ENCODE results near the gene ABCA4.

DNA sequence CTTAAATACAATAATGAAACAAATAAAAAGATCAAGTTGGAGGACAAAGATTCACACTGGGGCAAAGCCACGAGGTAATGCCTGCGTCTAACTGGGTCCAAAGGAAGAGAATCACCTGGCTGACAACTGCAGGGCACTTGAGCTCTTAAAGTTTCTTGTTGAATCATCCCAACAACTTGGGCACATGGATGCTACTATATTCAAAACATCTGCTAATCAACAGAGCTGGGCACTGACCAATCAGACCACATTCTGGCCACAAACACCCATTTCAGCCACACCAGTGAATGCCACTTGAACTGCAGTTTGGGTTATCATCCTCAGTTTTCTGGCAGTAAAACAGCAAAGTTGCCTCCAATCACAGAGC lies 51.0 kb downstream of the ABCA4 start:
- TF ChIP-seq, protein P1, sequence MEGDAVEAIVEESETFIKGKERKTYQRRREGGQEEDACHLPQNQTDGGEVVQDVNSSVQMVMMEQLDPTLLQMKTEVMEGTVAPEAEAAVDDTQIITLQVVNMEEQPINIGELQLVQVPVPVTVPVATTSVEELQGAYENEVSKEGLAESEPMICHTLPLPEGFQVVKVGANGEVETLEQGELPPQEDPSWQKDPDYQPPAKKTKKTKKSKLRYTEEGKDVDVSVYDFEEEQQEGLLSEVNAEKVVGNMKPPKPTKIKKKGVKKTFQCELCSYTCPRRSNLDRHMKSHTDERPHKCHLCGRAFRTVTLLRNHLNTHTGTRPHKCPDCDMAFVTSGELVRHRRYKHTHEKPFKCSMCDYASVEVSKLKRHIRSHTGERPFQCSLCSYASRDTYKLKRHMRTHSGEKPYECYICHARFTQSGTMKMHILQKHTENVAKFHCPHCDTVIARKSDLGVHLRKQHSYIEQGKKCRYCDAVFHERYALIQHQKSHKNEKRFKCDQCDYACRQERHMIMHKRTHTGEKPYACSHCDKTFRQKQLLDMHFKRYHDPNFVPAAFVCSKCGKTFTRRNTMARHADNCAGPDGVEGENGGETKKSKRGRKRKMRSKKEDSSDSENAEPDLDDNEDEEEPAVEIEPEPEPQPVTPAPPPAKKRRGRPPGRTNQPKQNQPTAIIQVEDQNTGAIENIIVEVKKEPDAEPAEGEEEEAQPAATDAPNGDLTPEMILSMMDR (IDR thresholded peaks at IDR 0.05 in 2 of 3, conservative IDR thresholded peaks at IDR 0.05 in 1 of 3; ENCODE audit: borderline replicate concordance in 1 of 3, insufficient read depth in 1 of 3, low read depth in 2 of 3, low read length in 2 of 3) = no peak
- no peak for TF ChIP-seq SP1 (IDR thresholded peaks at IDR 0.05; ENCODE audit: low read depth)
- no peak for TF ChIP-seq SIN3A (IDR thresholded peaks at IDR 0.05; ENCODE audit: low read depth)
- TF ChIP-seq RAD21 (IDR thresholded peaks at IDR 0.05; ENCODE audit: low read depth) = no peak
- TF ChIP-seq EZH2 (IDR thresholded peaks at IDR 0.05) = no peak
- TF ChIP-seq ZNF274 (IDR thresholded peaks at IDR 0.05; ENCODE audit: low read depth, low read length) = no peak
- TF ChIP-seq POLR2A (IDR thresholded peaks at IDR 0.05; ENCODE audit: borderline replicate concordance, extremely low read depth, insufficient read depth, insufficient read length) = no peak
- no peak for TF ChIP-seq EZH2phosphoT487 (IDR thresholded peaks at IDR 0.05; ENCODE audit: borderline replicate concordance)
- no peak for TF ChIP-seq POLR2AphosphoS5 (IDR thresholded peaks at IDR 0.05; ENCODE audit: low read depth, low read length)
- TF ChIP-seq JUND (IDR thresholded peaks at IDR 0.05) = no peak
- TF ChIP-seq, protein P2, sequence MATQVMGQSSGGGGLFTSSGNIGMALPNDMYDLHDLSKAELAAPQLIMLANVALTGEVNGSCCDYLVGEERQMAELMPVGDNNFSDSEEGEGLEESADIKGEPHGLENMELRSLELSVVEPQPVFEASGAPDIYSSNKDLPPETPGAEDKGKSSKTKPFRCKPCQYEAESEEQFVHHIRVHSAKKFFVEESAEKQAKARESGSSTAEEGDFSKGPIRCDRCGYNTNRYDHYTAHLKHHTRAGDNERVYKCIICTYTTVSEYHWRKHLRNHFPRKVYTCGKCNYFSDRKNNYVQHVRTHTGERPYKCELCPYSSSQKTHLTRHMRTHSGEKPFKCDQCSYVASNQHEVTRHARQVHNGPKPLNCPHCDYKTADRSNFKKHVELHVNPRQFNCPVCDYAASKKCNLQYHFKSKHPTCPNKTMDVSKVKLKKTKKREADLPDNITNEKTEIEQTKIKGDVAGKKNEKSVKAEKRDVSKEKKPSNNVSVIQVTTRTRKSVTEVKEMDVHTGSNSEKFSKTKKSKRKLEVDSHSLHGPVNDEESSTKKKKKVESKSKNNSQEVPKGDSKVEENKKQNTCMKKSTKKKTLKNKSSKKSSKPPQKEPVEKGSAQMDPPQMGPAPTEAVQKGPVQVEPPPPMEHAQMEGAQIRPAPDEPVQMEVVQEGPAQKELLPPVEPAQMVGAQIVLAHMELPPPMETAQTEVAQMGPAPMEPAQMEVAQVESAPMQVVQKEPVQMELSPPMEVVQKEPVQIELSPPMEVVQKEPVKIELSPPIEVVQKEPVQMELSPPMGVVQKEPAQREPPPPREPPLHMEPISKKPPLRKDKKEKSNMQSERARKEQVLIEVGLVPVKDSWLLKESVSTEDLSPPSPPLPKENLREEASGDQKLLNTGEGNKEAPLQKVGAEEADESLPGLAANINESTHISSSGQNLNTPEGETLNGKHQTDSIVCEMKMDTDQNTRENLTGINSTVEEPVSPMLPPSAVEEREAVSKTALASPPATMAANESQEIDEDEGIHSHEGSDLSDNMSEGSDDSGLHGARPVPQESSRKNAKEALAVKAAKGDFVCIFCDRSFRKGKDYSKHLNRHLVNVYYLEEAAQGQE (IDR thresholded peaks at IDR 0.05; ENCODE audit: low read depth) = no peak
